Activated gamma-delta T cell treated with anti-CD3 and anti-CD28 coated beads, Interleukin-2, amount 50 U/mL, for 16 hours (primary cell): ENCODE results near the gene MTREX.

Experiments
- DNase-seq: peaks from one replicate; pipeline ENCODE4 v3.0.0-alpha.2; 2020; ENCODE audit warnings: low read depth

The MTREX gene

DNA sequence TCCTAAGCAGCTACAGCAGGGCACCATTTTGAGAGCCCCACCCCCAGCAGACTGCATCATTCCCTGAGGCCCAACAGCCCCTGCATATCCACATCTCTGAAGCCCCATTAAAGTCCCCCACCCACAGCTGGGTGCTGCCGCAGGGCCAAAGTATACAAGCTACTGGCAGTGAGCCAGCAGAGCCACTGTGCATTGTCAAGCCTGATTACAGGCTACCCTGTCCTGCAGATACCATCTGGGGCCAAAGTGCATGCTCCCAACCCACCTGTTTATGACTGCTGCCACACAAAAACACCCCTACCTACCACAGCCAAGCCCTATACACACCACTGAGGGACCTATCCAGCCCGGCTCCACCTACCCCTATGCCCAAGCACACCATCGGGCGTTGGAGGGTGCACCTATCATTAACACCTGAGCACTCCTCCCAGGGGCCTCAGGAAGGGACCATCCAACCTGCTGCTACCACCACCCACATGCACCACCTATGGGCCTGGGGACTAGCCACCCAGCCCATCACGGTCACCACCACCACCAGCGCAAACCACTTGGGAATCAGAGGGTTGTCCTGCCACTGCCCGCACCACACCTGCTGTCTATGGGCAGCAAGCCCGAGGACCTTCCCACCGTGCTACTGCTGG lies 121.9 kb downstream of the MTREX start:
- DNase-seq: no peak

DNA sequence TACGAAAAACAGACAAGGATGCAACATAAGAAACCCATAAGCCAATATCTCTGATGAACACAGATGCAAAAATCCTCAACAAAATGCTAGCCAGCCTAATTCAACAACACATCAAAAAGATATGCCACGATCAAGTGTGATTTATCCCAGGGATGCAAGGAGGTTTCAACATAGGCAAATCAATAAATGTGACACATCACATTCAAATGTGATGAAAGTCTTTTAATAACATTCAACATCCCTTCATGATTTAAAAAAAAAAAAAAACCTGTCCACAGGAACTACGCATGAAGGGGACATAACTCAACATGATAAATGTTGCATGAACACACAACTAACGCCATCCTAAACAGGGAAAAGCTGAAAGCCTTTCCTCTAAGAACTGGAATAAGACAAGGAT lies 124.8 kb downstream of the MTREX start:
- no peak for DNase-seq

DNA sequence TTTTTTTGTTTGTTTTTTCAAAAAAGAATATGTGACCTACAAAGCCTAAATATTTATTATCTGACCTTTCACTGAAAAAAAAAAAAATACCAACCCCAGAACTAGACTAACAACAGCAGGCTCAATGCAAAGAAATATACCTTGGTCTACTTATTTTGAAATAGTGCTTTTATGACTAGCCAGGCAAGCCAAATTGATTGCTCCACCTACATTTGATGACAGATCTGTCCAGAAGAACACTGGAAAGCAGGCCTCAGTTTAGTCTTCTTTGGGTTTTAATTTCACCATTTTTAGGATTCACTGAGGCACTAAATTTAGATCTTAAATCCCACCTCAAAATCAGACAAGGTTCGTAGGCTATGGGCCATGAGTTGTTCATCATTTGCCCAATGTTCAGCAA lies 129.7 kb downstream of the MTREX start:
- no peak for DNase-seq

DNA sequence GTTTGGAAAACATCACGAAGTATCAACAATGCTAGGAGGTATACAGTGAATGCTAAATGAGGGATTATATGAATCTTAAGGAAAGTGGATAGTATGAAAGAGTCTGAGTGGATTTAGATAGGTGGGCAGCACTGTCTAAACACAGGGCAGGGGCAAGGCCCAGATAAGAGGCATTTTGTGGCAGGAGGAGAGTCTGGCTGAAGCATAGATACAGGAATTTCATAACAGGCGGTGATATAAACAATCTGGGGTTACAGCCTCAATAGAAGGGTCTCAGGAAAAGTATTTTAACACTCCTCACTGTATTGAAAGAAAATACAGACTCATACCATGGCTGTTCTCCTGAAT lies 130.0 kb downstream of the MTREX start:
- DNase-seq: no peak

DNA sequence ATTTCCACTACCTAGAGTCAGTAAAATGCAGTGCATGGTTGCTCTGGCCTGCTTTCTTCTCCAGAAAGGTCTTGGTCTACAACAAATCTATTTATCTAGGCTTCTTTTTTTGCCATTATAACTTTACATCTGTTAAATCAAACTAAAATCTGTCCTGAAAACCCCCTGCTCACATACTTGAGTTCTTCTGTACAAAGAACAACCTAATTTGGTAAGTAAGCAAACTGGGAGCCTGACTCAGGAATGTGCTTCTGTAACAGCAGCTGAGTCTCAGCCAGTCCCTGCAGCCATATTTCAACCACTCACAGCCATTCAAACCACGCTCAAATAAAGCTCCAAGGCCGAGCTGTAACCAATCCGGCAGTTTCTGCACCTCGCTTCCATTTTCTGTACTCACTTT lies 131.2 kb downstream of the MTREX start:
- no peak for DNase-seq

DNA sequence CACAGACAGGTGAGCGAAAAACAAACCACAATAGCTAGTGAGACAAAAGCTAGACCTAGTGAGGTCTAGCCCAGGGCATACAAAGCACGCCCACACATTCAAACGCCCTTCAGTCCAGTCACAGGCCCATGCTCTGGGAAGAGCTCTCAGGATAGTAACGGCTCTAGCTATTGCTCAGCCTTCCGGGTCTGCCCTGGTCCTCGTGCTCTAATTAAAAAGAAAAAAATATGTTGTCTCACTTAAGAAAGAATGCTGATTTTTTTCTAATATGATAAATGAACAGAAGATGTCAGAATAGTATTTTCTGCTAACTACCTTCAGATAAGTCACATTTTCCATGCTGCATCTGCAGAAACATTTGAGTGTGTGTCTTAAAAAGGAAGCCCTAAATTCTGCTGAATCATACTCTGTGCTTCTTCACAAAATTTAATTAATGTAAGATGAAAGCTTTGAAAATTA lies 132.4 kb downstream of the MTREX start:
- DNase-seq: no peak

DNA sequence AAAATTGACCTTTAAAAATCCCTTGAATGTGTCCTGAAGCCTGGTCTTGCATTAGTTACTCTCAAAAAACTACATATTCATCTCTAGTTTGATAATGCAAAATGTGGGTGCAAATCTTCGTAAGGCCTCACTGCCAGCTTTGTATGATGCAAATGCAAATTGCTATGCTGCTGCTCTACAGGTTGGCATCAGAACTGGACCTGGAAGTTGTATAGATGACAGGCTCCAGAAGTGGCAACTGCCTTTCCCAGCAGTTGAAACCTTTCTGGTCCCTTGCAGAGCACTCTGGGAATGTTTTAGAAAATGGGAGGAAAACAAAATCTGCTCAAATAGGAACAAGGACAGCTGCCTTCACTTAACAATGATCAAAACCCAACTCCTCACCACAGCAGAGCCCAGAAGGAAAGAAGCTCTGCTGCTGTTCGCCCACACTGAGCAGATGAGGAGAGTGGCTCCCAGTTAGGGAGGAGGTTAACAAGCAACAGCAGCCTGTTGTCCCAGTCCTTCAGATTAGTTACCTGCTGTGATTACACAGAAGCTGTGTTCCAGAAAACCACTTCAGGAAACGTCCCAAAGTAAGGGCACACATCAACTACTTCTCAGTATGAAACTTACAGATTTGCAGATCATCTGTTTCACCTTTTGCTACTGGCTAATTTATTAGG lies 133.4 kb downstream of the MTREX start:
- DNase-seq: no peak

DNA sequence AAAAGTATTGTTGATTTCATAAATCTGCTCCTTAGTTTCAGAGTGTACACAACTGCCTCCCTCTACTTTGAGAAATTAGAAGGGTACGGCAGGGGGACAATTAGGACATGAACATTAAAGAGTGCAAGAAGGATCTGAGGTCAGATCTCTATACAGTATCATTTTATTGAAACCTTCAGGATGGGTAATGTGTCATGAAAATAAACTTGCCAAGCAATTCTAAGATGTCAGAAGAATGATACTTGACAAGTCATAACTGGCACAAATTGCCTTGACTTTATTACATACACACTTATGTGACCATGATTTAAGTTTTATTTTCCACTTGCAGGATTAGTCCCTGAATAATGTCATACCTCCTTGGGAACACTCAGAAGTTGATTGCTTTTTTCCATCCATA lies 134.2 kb downstream of the MTREX start:
- DNase-seq: no peak

DNA sequence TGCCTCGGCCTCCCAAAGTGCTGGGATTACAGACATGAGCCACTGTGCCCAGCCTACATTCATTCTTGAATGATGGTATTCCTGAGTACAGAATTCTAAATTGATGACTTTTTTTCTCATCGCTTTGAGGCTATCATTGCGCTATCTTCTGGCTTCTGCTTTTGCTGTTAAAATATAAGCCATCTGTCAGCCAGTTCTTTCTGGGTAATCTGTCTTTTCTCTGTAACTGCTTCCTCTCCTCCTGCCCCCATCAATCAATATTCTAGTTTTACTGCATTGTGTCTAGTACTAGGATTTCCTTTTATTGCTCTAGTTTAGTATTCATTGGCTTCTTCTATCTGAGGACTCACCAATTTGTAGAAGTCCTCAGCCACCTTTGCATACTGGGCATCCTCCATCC lies 138.0 kb downstream of the MTREX start:
- no peak for DNase-seq

DNA sequence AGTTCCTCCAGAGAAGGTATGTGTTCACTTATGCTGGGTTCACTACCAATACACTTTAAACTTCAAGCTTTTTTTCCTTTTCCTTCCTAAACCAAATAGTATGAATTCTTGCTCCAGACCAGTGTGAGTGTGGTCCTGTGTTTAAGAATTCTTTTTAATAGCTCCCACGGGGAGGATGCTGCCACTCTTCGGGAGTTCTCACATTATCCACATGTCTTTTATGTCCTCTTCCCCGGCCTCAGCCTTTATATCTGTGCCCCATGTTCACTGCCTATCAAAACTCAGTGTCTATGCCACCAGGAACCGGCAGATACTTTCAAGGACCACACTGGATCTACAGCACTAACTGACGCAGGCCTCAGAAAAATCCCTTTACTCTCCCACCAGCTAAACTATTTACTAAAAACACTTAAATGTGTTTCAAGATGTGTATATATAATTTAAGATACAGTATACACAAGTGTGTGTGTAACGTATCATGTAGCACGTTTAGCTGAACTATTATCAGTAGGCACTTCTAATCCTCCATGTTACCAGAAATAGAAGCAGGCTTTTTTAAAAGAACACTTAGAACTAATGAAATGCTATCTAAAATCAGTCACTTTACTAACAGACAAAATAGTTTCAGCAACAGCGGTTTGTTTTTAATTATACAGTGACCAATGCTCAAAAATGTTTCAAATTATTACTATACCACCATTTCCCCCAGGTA lies 139.0 kb downstream of the MTREX start:
- DNase-seq: no peak

DNA sequence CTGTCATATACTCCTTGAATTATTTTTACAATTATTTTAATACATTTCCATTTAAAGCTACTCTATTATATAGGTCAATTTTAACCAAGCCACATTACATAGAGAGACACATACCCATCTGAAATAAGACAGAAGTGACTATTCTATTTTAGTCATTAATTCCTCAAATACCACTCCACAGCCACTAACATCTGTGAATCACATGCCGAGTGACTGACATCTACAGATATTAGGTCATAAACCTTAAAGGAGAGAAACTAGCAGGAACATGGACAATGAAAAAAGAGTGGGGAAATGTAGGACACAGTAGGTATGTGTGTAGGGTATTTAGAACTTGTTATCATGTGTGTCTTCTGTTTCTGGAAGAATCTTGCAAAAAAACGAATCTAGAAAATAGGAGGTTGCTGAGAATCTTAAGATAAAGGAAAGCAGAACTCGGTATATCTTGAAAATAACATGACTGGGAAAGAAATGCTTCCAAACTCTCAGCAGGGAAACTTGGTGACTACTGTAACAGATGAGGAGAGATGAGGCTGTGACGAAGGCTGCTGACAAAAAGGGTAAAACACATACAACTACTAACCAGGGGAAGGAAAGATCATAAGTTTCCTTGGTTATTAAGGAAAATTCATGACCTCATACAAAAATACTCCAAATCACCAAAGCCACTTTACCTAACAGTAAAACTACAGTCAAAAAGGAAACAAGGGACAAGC lies 142.4 kb downstream of the MTREX start:
- no peak for DNase-seq

DNA sequence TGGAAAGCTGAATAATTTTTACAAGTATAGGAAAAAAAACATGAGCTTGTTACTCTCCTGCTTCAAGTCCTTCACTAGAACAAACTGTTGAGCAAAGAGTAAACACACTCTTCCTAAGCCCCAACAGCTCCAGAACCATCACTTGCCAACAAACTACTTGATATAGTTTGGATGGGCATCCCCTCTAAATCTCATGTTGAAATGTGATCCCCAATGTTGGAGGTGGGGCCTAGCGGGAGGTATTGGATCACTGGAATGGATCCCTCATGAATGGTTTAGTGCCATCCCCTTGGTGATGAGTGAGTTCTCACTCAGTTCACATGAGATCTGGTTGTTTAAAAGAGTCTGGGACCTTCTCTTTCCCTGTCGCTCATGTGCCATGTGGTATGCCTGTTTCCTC lies 144.2 kb downstream of the MTREX start:
- no peak for DNase-seq

DNA sequence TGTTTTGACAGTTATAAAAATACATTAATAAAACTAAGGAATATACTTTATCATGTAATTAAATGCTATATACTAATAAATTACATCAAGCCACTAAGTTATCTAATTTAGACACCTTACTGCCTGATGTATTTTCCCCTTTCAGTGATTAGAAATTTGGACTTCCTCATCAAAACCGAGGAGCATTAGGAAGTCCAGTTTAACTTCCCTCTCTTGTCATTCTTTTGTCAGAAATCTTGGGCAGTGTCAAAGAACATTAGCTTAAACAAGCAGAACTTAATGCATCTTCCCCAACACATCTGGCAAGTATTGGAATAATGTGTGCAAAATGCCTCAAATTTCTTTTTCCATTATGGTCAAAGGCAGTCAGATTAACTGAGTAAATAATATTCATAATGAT lies 145.4 kb downstream of the MTREX start:
- no peak for DNase-seq

DNA sequence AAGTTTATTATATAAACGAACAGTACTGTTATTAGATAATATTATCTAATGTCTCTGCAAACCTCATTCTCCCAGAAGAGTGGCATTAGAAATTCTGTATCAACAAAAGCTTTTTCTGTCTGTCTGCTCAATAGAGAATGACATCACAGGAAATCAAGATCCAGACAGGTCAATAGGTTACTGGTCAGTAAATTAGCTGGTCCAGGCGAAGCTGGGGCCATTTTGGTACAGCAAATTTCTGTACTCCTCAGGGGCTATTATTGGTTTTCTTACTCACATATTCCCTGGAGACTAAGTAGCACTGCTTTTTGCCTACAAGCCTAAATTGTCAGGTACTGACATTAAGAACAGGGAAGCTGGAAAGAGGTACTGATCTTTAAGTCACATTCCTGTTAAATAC lies 146.5 kb downstream of the MTREX start:
- no peak for DNase-seq

DNA sequence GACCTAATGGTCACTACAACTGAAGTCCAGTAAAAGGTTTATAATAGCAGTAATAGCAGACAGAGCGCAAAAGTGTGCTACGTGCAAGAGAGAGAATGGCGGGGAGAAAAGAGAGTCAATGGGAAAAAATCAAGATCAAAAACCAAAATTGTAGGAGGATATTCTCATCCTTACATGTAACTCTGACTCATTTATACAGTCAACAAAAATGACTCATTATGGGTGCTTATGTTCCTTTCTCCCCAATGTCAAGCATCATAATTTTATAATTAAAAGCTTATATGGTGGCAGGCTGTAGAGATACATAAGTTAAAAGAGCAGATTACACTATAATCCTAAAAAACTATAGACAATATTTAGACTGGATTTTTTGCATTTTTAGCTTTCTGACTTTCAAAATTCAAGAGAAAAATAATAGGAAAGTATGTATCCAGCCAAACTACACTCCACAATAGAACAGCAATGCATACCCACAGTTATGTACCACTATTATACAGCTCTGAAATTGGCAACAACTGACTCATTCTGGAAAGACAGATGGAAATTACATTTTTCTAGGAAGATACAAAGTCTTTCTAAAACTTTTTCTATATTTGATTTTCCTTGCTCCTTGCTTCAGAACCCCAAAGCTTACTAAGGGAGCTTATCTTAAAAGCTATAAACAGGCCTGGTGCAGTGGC lies 148.6 kb downstream of the MTREX start:
- DNase-seq: no peak

DNA sequence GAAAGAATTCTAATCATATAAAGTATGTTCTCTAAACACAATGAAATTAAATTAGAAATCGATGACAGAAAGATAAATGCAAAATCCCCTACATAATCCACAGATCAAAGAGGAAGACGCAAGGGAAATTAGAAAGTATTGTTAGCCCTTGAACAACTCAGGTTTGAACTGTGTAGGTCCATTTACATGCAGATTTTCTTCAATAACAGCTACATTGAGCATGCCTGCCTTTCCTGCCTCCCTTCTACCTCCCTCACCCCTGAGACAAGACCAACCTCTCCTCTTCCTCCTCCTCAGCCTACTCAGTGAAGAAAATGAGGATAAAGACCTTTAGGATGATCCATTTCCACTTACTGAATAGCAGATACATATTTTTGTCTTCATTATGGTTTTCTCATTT lies 151.8 kb downstream of the MTREX start:
- DNase-seq: no peak

DNA sequence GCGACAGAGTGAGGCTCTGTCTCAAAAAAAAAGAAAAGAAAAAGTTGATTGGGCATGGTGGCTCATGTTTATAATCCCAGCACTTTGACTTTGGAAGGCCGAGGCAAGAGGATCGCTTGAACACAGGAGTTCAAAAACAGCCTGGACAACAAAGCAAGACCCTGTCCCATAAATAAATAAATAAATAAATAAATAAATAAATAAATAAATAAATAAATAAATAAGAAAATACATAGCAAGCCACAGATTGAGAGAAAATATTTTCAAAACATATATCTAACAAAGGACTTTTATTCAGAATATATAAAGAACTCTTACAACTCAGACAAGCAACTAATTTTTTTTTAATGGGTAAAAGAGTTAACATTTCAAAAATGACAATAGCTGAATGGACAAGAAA lies 155.8 kb downstream of the MTREX start:
- no peak for DNase-seq

DNA sequence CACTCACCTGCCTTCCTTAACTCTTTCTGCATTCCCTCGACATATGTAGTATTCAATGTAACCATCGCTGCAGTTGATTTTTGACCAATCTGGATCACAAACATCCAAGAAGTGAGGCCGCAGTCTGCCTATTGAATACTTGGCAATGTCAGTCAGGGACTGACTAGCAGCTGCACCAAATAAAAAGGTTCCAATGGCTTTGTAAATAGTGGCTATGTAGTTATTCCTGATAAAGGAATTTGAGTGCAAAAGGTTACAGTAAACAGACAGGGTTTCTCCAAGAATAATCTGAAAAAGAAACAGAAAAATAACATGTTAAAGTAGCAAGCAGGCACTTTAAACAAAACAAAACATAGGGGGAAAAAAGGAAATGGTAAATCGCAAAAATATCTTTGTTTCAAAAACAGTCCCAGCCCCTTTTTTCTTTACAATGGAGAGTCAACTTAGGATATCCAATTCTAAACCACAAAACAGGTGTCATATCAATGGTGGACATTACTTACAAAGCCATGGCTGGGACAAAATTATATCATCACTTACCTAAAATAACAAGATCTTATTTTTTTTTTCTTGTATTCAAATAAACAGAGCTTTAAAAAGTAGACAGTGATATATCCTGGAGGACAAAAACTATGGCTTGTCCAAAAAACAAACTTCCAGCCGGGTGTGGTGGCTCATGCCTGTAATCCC lies 160.2 kb downstream of the MTREX start:
- DNase-seq: no peak

DNA sequence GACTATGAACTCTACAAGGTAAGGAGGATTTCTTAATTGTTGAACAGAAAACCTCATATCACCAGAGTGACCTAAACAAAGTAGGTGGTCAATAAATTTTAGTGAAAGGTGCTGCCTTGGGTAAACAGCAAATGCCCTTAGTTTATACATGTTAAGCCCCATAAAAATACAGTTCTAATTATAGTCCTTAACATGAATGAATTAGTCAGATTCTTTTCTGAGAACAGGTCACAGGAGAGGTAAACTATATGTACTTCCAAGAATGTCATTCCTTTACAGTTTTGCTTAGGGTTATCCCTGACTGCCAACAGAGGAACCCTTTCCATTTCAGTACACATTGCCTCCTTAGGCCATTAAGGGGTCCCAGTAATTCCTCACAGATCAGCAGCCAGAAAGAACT lies 162.1 kb downstream of the MTREX start:
- DNase-seq: no peak

DNA sequence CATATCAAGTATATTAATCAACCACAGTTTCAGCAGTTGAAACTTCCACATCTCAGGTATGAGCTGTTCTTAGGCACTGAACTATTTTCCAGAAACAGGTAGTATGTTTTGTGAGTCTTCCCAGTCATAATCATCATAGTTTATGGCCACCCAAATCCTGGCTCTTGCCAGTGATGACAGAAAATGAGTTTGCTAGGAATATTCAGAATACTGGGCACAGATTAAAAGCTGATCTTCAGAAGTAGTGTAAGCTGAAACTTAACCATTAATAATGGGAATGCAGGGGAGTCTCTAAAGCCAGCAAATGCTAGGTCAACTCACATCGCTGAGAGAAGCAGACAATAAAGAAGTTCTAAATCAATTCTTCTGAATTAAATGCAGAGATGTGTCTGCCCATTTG lies 162.5 kb downstream of the MTREX start:
- no peak for DNase-seq

DNA sequence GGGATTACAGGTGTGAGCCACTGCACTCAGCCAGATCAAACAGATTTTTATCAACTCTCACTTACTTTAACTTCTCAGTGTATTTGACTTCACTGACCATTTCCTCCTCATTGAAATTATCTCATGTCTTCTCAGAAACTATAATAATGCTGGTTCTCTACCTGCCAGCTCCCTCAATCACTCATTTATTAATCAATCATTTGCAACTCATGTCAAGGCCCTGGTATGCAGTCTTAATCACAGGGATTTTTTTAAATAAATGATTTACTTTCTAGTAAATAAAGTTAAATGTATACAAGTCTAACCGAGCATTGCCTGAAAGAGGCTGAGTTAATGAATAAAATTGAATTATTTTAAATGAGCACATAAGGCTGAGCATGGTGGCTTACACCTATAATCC lies 163.7 kb downstream of the MTREX start:
- no peak for DNase-seq

DNA sequence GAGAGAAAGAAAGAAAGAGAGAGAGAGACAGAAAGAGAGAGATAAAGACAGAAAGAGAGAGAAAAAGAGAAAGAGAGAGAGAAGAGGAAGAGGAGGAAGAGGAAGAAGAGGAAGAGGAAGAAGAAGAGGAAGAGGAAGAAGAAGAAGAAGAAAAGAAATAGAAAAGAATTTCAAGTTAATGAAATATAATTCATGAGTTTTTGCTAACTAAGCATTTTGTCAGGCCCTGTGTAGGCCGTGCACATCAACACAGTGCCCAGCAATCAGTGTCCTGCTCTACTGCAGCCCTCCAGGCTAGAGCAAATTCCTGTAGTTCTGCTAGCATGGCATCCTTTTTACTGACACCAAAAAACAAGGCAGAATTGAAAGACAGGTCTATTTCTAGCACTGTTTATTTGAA lies 164.9 kb downstream of the MTREX start:
- no peak for DNase-seq
